DND-41 (cell line): Measurements from ENCODE around the gene FBXO46.

Source experiments
- ATAC-seq: fragments of 200-7000 bp; cut with Tn5 transposase; 3 replicates; pipeline ENCODE4 v1.9.1; 2021; ENCODE audit warnings: low read depth; ENCODE audit not compliant: insufficient read depth
- DNase-seq: peaks from one replicate; pipeline ENCODE4 v3.0.0-alpha.2; 2020
- H2AFZ ChIP-seq: 2 replicates; pipeline ENCODE4 v1.6.0; 2012; ENCODE audit warnings: low read depth, low read length
- H3K27ac ChIP-seq: 2 replicates; pipeline ENCODE4 v1.5.1; 2012; ENCODE audit warnings: low read length, inconsistent platforms
- H3K27me3 ChIP-seq: fragments of 200-600 bp; sonication (generic); 2 replicates; pipeline ENCODE4 v1.6.0; 2012; ENCODE audit warnings: low read length, mild to moderate bottlenecking, inconsistent platforms; ENCODE audit not compliant: insufficient read depth, poor library complexity
- H3K36me3 ChIP-seq: 2 replicates; pipeline ENCODE4 v1.5.1; 2012; ENCODE audit warnings: low read length, inconsistent platforms; ENCODE audit not compliant: insufficient read depth
- H3K4me1 ChIP-seq: 2 replicates; pipeline ENCODE4 v1.5.1; 2012; ENCODE audit warnings: mild to moderate bottlenecking, low read length; ENCODE audit not compliant: insufficient read depth
- H3K4me2 ChIP-seq: 2 replicates; pipeline ENCODE4 v1.6.0; 2012; ENCODE audit warnings: mild to moderate bottlenecking, moderate library complexity, low read length, inconsistent platforms; ENCODE audit not compliant: insufficient read depth
- H3K4me3 ChIP-seq, 2 experiments: fragments of 200-600 bp in 1 of 2; shearing (Covaris generic) in 1 of 2; 2 replicates each; pipeline ENCODE4 v1.5.1; 2012 to 2016; ENCODE audit warnings: inconsistent platforms in 2 of 2, low read length in 2 of 2, mild to moderate bottlenecking in 2 of 2, low read depth in 1 of 2, moderate library complexity in 1 of 2
- H3K79me2 ChIP-seq: 2 replicates; pipeline ENCODE4 v1.6.0; 2012; ENCODE audit warnings: low read length, inconsistent platforms; ENCODE audit not compliant: insufficient read depth
- H3K9ac ChIP-seq: 2 replicates; pipeline ENCODE4 v1.6.0; 2012; ENCODE audit warnings: low read depth, mild to moderate bottlenecking, inconsistent platforms, low read length, moderate library complexity
- H3K9me3 ChIP-seq: 2 replicates; pipeline ENCODE4 v1.5.1; 2012; ENCODE audit warnings: low read length, moderate library complexity, mild to moderate bottlenecking, inconsistent platforms; ENCODE audit not compliant: insufficient read depth, severe bottlenecking
- H4K20me1 ChIP-seq: 2 replicates; pipeline ENCODE4 v1.6.0; 2012; ENCODE audit warnings: low read length; ENCODE audit not compliant: insufficient read depth
- EZH2 ChIP-seq: IDR thresholded peaks from 3 replicates; pipeline ENCODE4 v1.6.1; 2012; ENCODE audit warnings: borderline replicate concordance, low read depth, mild to moderate bottlenecking, moderate library complexity, low read length, inconsistent platforms; ENCODE audit not compliant: severe bottlenecking
- TF ChIP-seq, protein P1 (sequence below): IDR thresholded peaks from 2 replicates; pipeline ENCODE4 v1.5.1; 2012; ENCODE audit warnings: borderline replicate concordance, low read length, moderate library complexity, mild to moderate bottlenecking; ENCODE audit not compliant: poor library complexity, severe bottlenecking; ENCODE audit errors: extremely low read depth

Gene FBXO46

DNA sequence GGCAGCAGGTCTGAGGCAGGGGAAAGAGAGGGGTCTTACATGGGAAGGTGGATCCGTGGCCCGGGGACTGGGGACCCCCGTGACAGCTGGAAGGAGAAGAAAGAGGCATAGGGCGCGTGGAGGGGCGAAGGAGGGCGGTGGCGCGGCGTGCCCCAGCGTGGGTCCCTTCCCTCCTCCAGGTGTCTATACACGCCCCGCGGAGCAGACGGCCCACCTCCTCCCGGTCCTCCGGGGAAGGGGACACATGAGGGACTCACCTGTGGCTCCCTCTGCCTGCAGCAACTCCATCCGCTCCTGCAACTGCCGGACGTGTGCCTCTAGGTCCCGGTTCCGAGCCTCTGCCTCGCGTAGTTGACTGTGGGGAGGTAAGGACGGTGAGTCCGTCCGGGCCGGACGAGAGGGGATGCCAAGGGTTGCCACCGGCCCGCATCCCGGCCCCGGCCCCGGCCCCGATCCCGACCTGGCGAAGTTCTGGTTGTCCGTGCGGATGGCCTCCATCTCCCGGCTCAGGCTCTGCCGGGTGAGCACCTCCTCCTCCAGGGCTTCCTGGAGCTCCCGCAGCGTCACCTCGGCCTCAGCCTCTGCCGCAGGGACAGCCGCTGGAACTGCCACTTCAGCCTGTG, 40.7 kb upstream of the FBXO46 start:
- no peaks in the 10 kb centered on the region for H3K79me2 ChIP-seq
- no peak overlapping the region for H3K4me3 ChIP-seq
- no peak for ATAC-seq
- 0 out of 2 replicates have a peak, but pooled peaks cover 2% of the 10 kb centered on the region for H4K20me1 ChIP-seq
- peaks cover 26% of the 10 kb centered on the region for H3K4me1 ChIP-seq
- H3K36me3 ChIP-seq = peaks cover 2% of the 10 kb centered on the region; the same call in 1 of the 2 replicates
- DNase-seq = no peak
- no peak overlapping the region for H3K9ac ChIP-seq
- TF ChIP-seq, protein P1, sequence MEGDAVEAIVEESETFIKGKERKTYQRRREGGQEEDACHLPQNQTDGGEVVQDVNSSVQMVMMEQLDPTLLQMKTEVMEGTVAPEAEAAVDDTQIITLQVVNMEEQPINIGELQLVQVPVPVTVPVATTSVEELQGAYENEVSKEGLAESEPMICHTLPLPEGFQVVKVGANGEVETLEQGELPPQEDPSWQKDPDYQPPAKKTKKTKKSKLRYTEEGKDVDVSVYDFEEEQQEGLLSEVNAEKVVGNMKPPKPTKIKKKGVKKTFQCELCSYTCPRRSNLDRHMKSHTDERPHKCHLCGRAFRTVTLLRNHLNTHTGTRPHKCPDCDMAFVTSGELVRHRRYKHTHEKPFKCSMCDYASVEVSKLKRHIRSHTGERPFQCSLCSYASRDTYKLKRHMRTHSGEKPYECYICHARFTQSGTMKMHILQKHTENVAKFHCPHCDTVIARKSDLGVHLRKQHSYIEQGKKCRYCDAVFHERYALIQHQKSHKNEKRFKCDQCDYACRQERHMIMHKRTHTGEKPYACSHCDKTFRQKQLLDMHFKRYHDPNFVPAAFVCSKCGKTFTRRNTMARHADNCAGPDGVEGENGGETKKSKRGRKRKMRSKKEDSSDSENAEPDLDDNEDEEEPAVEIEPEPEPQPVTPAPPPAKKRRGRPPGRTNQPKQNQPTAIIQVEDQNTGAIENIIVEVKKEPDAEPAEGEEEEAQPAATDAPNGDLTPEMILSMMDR = no peak
- no peak for TF ChIP-seq EZH2
- H3K9me3 ChIP-seq = no peaks in the 10 kb centered on the region
- no peaks in the 10 kb centered on the region for H3K27me3 ChIP-seq
- no peak overlapping the region for H3K27ac ChIP-seq
- no peak overlapping the region for H2AFZ ChIP-seq
- H3K4me2 ChIP-seq = no peak overlapping the region

DNA sequence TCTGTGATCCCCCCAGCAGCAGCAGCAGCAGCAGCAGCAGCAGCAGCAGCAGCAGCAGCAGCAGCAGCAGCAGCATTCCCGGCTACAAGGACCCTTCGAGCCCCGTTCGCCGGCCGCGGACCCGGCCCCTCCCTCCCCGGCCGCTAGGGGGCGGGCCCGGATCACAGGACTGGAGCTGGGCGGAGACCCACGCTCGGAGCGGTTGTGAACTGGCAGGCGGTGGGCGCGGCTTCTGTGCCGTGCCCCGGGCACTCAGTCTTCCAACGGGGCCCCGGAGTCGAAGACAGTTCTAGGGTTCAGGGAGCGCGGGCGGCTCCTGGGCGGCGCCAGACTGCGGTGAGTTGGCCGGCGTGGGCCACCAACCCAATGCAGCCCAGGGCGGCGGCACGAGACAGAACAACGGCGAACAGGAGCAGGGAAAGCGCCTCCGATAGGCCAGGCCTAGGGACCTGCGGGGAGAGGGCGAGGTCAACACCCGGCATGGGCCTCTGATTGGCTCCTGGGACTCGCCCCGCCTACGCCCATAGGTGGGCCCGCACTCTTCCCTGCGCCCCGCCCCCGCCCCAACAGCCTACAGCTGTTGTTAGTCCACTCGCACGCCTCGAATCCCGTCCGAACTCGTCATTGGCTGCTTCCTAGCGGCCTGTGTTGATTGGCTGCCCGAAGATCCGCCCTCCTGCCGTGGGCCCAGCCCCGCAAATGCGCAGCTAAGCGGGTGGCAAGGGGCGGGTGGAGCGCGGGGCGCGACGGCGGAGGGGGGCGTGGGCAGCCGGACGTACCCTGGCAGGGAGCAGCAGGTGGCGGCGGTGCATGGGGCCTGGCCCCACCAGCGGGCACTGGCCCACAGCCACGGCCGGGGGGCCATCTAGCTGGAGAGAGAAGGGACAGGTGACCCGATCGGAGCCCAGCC, 39.8 kb upstream of the FBXO46 start:
- TF ChIP-seq EZH2 = no peak
- TF ChIP-seq, protein P1 = peak; percentile 91
- Histone ChIP-seq H3K27ac (peak overlapping the region; percentile 70), H3K4me3 (peak overlapping the region; percentile 45 to 75; a peak in 3 of 4 replicates), H3K4me2 (peak overlapping the region; percentile 86), H2AFZ (peak overlapping the region; percentile 75), H3K9me3 (no peaks in the 10 kb centered on the region), H4K20me1 (0 out of 2 replicates have a peak, but pooled peaks cover 2% of the 10 kb centered on the region), H3K79me2 (no peaks in the 10 kb centered on the region), H3K27me3 (no peaks in the 10 kb centered on the region), H3K4me1 (peaks cover 26% of the 10 kb centered on the region), H3K9ac (peak overlapping the region; percentile 60), H3K36me3 (peaks cover 2% of the 10 kb centered on the region; the same call in 1 of the 2 replicates)
- ATAC-seq (peak; percentile 79), DNase-seq (peak; percentile 91)

DNA sequence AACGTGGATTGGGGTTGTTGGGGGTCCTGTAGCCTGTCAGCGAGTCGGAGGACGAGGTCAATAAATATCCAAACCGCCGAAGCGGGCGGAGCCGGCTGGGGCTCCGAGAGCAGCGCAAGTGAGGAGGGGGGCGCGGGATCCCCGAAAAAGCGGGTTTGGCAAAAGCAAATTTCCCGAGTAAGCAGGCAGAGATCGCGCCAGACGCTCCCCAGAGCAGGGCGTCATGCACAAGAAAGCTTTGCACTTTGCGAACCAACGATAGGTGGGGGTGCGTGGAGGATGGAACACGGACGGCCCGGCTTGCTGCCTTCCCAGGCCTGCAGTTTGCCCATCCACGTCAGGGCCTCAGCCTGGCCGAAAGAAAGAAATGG, 39.1 kb upstream of the FBXO46 start:
- peak; percentile 39 for ATAC-seq
- Histone ChIP-seq H4K20me1 (0 out of 2 replicates have a peak, but pooled peaks cover 2% of the 10 kb centered on the region), H3K9ac (peak overlapping the region; percentile 60), H3K79me2 (no peaks in the 10 kb centered on the region), H3K27ac (peak overlapping the region; percentile 70), H3K4me1 (peaks cover 26% of the 10 kb centered on the region), H3K4me3 (peak overlapping the region; percentile 45 to 75; a peak in 3 of 4 replicates), H3K27me3 (no peaks in the 10 kb centered on the region), H3K36me3 (peaks cover 2% of the 10 kb centered on the region; the same call in 1 of the 2 replicates), H3K9me3 (no peaks in the 10 kb centered on the region), H3K4me2 (peak overlapping the region; percentile 86), H2AFZ (peak overlapping the region; percentile 75)
- TF ChIP-seq, protein P1 = no peak
- no peak for TF ChIP-seq EZH2
- no peak for DNase-seq
